DND-41 (cell line): ENCODE measurements around the gene CD8B.

Source experiments
- ATAC-seq: fragments of 200-7000 bp; cut with Tn5 transposase; 3 replicates; pipeline ENCODE4 v1.9.1; 2021; ENCODE audit warnings: low read depth; ENCODE audit not compliant: insufficient read depth
- DNase-seq: peaks from one replicate; pipeline ENCODE4 v3.0.0-alpha.2; 2020
- H2AFZ ChIP-seq: 2 replicates; pipeline ENCODE4 v1.6.0; 2012; ENCODE audit warnings: low read depth, low read length
- H3K27ac ChIP-seq: 2 replicates; pipeline ENCODE4 v1.5.1; 2012; ENCODE audit warnings: low read length, inconsistent platforms
- H3K27me3 ChIP-seq: fragments of 200-600 bp; sonication (generic); 2 replicates; pipeline ENCODE4 v1.6.0; 2012; ENCODE audit warnings: low read length, mild to moderate bottlenecking, inconsistent platforms; ENCODE audit not compliant: insufficient read depth, poor library complexity
- H3K36me3 ChIP-seq: 2 replicates; pipeline ENCODE4 v1.5.1; 2012; ENCODE audit warnings: low read length, inconsistent platforms; ENCODE audit not compliant: insufficient read depth
- H3K4me1 ChIP-seq: 2 replicates; pipeline ENCODE4 v1.5.1; 2012; ENCODE audit warnings: mild to moderate bottlenecking, low read length; ENCODE audit not compliant: insufficient read depth
- H3K4me2 ChIP-seq: 2 replicates; pipeline ENCODE4 v1.6.0; 2012; ENCODE audit warnings: mild to moderate bottlenecking, moderate library complexity, low read length, inconsistent platforms; ENCODE audit not compliant: insufficient read depth
- H3K4me3 ChIP-seq, 2 experiments: fragments of 200-600 bp in 1 of 2; shearing (Covaris generic) in 1 of 2; 2 replicates each; pipeline ENCODE4 v1.5.1; 2012 to 2016; ENCODE audit warnings: inconsistent platforms in 2 of 2, low read length in 2 of 2, mild to moderate bottlenecking in 2 of 2, low read depth in 1 of 2, moderate library complexity in 1 of 2
- H3K79me2 ChIP-seq: 2 replicates; pipeline ENCODE4 v1.6.0; 2012; ENCODE audit warnings: low read length, inconsistent platforms; ENCODE audit not compliant: insufficient read depth
- H3K9ac ChIP-seq: 2 replicates; pipeline ENCODE4 v1.6.0; 2012; ENCODE audit warnings: low read depth, mild to moderate bottlenecking, inconsistent platforms, low read length, moderate library complexity
- H3K9me3 ChIP-seq: 2 replicates; pipeline ENCODE4 v1.5.1; 2012; ENCODE audit warnings: low read length, moderate library complexity, mild to moderate bottlenecking, inconsistent platforms; ENCODE audit not compliant: insufficient read depth, severe bottlenecking
- H4K20me1 ChIP-seq: 2 replicates; pipeline ENCODE4 v1.6.0; 2012; ENCODE audit warnings: low read length; ENCODE audit not compliant: insufficient read depth
- EZH2 ChIP-seq: IDR thresholded peaks from 3 replicates; pipeline ENCODE4 v1.6.1; 2012; ENCODE audit warnings: borderline replicate concordance, low read depth, mild to moderate bottlenecking, moderate library complexity, low read length, inconsistent platforms; ENCODE audit not compliant: severe bottlenecking
- TF ChIP-seq, protein P1 (sequence below): IDR thresholded peaks from 2 replicates; pipeline ENCODE4 v1.5.1; 2012; ENCODE audit warnings: borderline replicate concordance, low read length, moderate library complexity, mild to moderate bottlenecking; ENCODE audit not compliant: poor library complexity, severe bottlenecking; ENCODE audit errors: extremely low read depth

CD8B gene

GRCh38 chr2:86794861-86795260 lies 66.8 kb downstream of the CD8B start:
- Histone ChIP-seq H3K36me3 (no peaks in the 10 kb centered on the region), H3K79me2 (no peaks in the 10 kb centered on the region), H3K9ac (no peak overlapping the region), H3K9me3 (peaks cover 13% of the 10 kb centered on the region), H3K27me3 (no peaks in the 10 kb centered on the region), H4K20me1 (no peaks in the 10 kb centered on the region), H2AFZ (peak overlapping the region; percentile 45), H3K4me2 (no peak overlapping the region), H3K4me3 (no peak overlapping the region), H3K27ac (peak overlapping the region; percentile 33; the same call in 1 of the 2 replicates), H3K4me1 (peaks cover 14% of the 10 kb centered on the region)
- ATAC-seq (peak; percentile 98), DNase-seq (peak; percentile 55)
- no peak for TF ChIP-seq EZH2
- TF ChIP-seq, protein P1, sequence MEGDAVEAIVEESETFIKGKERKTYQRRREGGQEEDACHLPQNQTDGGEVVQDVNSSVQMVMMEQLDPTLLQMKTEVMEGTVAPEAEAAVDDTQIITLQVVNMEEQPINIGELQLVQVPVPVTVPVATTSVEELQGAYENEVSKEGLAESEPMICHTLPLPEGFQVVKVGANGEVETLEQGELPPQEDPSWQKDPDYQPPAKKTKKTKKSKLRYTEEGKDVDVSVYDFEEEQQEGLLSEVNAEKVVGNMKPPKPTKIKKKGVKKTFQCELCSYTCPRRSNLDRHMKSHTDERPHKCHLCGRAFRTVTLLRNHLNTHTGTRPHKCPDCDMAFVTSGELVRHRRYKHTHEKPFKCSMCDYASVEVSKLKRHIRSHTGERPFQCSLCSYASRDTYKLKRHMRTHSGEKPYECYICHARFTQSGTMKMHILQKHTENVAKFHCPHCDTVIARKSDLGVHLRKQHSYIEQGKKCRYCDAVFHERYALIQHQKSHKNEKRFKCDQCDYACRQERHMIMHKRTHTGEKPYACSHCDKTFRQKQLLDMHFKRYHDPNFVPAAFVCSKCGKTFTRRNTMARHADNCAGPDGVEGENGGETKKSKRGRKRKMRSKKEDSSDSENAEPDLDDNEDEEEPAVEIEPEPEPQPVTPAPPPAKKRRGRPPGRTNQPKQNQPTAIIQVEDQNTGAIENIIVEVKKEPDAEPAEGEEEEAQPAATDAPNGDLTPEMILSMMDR: no peak

DNA sequence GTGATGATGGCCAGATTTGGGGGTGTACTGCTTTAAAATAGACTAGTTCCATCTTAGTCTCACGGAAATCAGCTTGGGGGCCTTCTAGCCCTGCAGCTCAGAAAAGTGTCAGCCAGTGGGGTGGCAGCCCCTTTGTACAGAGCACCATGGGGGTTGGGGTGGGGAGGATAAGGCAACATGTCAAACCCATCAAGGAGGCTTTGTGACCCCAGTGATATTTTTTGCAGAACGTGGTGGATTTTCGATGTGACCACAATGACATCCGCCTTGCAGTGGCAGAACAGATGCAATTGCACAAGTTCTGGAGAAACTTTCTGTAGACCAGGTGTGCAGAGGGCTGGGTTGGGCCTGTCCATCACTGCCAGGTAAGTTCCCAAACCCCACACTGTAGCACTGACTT lies 67.9 kb downstream of the CD8B start:
- H3K9me3 ChIP-seq: peaks cover 13% of the 10 kb centered on the region
- H4K20me1 ChIP-seq: no peaks in the 10 kb centered on the region
- no peaks in the 10 kb centered on the region for H3K36me3 ChIP-seq
- H3K27me3 ChIP-seq: no peaks in the 10 kb centered on the region
- no peak overlapping the region for H3K4me2 ChIP-seq
- ATAC-seq (no peak), DNase-seq (no peak)
- H3K27ac ChIP-seq: no peak overlapping the region
- TF ChIP-seq EZH2: no peak
- TF ChIP-seq, protein P1: no peak
- peaks cover 14% of the 10 kb centered on the region for H3K4me1 ChIP-seq
- H3K79me2 ChIP-seq: no peaks in the 10 kb centered on the region
- H2AFZ ChIP-seq: no peak overlapping the region
- no peak overlapping the region for H3K4me3 ChIP-seq
- no peak overlapping the region for H3K9ac ChIP-seq

- Histone ChIP-seq H4K20me1 (no peaks in the 10 kb centered on the region), H3K79me2 (no peaks in the 10 kb centered on the region), H3K4me3 (no peak overlapping the region), H3K9ac (no peak overlapping the region), H3K27me3 (no peaks in the 10 kb centered on the region), H3K27ac (no peak overlapping the region), H3K4me1 (peaks cover 14% of the 10 kb centered on the region), H3K36me3 (no peaks in the 10 kb centered on the region), H2AFZ (no peak overlapping the region), H3K4me2 (no peak overlapping the region), H3K9me3 (peaks cover 4% of the 10 kb centered on the region)
- ATAC-seq (no peak), DNase-seq (no peak)
- TF ChIP-seq, protein P1: no peak
- TF ChIP-seq EZH2: no peak
Measured at GRCh38 chr2:86791573-86791972, 70.1 kb downstream of the CD8B start.
